GM18951 (cell line): ENCODE results near the gene LRCOL1.

Experiments used
- POLR2A ChIP-seq: IDR thresholded peaks from 4 replicates; pipeline ENCODE4 v1.6.1; 2011; ENCODE audit warnings: mild to moderate bottlenecking; ENCODE audit not compliant: insufficient read length, insufficient read depth; ENCODE audit errors: extremely low read depth
- in situ Hi-C: fragments of 300-500 bp; cut with MboI; formaldehyde crosslinking; loops from one replicate; pipeline ENCODE4 v1.12.0; 2022; ENCODE audit warnings: low sequenced_read_pairs, mixed read lengths, inconsistent platforms; ENCODE audit not compliant: unreplicated experiment

LRCOL1 gene

DNA sequence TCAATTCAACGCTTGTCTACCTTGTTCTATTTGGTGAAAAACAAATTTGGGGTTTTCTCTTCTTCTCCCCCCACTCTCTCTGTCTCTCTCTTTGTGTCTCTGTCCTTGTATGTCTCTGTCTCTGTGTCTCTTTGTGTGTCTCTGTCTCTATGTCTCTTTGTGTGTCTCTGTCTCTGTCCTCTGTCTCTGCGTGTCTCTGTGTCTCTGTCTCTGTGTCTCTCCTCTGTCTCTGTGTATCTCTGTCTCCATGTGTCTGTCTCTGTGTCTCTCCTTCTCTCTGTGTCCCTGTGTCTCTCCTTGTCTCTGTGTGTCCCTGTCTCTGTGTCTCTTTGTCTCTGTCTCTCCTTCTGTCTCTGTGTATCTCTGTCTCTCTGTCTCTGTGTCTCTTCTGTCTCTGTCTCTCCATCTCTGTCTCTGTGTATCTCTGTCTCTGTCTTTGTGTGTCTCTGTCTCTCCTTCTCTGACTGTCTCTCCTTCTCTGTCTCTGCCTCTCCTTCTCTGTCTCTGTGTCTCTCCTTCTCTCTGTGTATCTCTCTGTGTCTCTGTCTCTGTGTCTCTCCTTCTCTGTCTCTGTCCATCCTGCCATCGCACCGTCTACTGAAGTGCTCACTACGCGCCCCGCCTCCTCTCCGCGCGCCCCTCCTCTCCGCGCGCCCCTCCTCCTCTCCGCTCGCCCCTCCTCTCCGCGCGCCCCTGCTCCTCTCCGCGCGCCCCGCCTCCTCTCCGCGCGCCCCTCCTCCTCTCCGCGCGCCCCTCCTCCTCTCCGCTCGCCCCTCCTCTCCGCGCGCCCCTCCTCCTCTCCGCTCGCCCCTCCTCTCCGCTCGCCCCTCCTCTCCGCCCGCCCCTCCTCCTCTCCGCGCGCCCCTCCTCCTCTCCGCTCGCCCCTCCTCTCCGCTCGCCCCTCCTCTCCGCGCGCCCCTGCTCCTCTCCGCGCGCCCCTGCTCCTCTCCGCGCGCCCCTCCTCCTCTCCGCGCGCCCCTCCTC is 12.8 kb downstream of the LRCOL1 start:
- TF ChIP-seq POLR2A = no peak
- in situ Hi-C loops = no loop called here

DNA sequence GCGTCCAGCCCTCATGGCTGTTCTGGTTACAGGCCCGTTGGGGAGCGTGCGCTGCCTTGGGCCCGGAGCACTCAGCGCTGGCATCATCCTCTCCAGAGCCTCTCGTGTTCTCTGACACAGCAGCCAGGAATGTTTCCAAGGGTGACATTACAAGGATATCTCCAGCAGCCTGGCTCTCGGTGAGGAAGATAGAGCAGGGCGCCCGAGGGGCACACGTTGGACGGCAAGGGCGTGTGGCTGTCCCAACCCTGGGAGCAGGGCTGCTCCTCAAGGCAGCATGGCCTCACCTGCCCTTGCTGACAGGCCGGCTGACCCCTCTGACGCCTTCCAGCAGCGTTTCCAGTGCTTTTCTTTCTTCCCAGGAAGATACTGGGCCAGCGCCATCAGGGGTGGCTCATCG is 14.4 kb downstream of the LRCOL1 start:
- TF ChIP-seq POLR2A = no peak
- in situ Hi-C loops = no loop called here

DNA sequence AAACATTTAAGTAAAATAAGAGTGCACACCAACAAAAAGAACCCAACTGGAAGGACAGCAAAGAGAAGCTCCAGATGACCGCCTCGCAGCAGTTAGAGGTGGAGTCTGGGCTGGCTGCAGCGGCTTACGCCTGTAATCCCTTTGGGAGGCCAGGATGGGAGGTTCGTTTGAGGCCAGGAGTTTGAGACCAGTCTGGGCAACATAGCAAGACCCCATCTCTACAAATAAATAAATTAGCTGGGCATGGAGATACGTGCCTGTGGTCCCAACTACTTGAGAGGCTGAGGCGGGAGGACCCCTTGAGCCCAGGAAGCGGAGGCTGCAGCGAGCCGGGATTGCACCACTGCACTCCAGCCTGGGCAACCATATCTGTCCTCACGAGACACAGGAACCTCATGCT is 15.2 kb downstream of the LRCOL1 start:
- in situ Hi-C loops = no loop called here
- TF ChIP-seq POLR2A = no peak

DNA sequence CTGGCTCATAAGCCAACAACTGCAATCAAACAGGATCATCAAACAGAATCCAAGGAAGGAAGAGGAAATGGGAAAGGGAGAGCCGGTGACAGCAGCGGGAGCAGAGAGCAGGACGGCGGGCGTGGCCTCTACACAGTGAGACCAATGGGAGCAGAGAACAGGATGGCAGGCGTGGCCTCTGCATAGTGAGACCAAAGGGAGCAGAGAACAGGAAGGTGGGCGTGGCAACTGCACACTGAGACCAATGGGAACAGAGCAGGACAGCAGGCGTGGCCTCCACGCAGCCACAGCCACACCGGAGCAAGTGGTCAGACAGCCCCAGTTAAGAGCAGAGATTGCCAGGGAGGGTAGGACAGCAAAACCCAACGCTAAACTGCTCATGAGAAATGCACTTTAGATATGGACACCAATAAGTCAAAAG is 16.4 kb downstream of the LRCOL1 start:
- TF ChIP-seq POLR2A = no peak
- in situ Hi-C loops = no loop called here

DNA sequence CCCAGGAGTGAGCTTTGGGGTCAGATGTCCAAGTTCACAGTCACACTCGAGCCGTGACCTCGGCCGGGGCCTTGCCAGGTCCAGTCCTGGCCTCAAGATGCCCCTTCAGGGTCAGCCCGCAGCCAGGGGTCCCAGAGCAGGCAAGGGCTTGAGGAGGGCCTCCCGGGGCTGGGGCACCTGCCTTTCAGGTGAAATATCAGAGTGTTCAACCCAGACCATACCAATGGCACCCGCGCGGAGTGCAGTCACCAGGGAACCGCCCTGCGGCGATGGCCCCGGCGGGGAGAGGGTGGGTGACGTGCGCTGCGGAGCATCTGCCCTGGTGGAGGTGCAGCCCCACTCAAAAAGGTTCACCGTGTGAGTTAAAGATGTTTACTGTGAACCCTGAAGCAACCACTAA is 16.9 kb downstream of the LRCOL1 start:
- in situ Hi-C loops = no loop called here
- no peak for TF ChIP-seq POLR2A

DNA sequence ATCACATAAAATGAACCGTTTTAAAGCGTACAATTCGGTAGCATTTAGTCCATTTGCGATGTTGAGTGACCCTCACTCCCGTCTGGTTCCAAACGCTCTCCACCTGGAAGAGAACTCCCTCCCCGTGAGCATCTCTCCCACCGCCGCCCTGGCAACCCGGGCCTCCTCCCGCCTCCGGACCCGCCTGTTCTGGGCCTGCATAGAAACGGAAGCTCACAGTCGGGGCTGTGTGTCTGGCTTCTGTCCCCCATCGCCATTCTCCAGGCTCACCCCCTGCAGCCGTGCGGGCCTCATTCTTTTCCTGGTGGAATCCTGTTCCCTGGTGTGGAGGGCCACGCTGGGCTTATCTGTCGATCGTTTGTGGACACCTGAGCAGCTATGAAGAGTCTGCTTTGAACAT is 17.3 kb downstream of the LRCOL1 start:
- TF ChIP-seq POLR2A = no peak
- in situ Hi-C loops = no loop called here

DNA sequence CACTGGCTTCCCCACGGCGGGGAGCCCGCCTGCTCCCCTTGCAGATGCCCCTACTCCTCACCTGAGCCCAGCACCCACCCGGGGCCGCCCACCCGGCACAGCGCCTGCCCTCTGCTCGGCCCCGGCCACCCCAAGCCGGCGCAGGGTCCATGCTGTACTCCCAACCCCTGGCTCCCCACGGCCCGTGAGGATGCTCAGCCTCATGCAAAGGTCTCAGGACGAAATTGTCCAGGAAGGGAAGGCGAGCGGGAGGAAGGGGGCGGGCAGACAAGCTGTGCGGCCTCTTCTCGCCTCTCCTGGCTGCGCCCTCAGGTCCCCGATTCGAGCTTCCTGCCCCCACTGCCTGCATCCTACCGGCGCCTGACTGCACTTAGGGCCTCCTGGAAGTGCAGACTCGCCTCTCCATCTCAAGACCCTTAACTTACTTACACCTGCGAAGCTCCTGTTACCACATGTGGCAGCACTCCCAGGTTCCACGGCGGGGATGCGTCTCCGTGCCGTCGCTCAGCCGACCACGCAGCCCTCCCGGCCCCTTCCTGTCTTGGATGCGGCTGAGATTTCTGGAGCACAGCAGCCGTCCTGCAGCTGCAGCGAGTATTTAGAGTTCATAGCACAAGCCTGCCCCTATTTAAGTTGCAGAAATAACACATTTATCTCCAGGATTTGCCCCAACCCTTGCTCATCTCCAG is 18.0 kb downstream of the LRCOL1 start:
- TF ChIP-seq POLR2A = no peak
- in situ Hi-C loops = no loop called here

DNA sequence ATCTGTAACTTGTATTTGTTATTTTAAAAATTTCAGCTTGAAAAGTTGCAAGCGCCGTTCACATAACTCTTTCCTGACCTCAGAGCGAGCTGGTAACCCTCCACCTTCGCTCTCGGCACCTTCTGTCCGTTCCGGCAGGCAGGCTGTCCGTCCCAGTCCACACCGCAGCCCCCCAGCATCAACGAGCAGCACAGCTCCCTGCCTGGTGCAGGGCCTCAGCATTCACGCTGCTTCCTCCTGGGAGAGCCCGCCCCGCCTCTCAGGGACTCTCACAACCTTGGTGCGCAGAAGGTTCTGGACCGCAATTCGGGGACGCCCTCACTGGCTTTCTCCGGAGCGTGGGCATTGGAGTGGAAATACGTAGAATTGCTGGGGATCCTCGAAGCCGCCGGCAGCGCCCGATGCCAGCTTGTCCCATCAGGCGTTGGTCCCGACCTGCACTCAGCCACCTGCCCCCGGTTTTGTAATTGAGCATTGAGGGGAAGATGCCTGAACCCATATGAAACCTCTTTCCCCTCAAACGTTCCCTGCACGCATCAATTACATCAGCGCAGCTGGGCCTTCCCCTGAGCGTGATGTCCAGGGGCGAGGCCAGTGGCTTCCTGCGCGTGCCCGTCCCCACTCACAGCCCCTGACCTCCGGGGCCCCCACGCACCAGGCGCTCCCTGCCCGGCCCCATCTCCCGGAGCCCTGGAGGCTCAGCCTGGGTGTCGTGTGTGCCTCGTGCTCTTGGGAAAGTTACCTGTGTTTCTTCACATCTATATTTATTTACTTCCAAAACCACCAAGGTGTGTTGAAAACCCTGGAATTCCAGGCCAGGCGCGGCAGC is 19.1 kb downstream of the LRCOL1 start:
- TF ChIP-seq POLR2A = no peak
- in situ Hi-C loops = no loop called here

DNA sequence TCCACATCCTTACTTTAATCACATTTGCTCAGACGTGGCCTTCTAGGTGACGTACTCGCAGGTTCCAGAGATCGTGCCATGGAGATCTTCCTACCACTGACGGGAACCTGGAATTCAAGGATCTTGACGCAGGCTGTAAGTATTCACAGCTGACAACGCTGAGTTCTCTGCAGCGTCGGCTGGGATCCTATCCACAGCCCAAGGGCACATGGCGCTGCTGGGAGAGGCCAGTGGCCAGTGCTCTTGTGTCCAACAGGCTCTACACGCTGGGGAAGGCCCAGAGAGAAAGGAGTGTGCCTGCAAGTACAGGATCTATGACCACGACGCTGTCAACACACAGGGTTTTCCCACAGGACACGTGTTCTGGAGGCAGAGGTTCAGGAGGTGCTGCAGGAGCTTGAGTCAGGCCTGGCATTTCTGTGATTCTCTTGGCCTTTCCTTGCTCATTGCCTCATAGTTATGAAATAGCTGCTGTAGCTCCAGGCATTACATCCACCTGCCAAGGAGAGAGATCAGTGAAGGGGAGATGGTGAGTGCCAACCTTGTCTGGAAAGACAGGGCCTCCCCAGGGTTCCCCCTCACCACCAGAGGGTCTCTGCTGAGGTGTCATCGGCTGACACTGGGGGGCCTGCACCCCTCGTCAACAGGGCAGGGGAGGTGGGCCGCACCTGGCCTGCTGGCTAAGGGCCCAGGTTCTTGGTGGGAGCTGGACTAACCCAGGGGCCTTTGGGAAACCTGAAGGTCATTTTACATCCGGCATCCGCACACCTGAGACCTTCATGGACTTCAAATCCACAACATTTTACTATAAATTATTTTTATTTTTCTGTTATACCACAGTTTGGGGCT is 21.3 kb downstream of the LRCOL1 start:
- in situ Hi-C loops = no loop called here
- no peak for TF ChIP-seq POLR2A

DNA sequence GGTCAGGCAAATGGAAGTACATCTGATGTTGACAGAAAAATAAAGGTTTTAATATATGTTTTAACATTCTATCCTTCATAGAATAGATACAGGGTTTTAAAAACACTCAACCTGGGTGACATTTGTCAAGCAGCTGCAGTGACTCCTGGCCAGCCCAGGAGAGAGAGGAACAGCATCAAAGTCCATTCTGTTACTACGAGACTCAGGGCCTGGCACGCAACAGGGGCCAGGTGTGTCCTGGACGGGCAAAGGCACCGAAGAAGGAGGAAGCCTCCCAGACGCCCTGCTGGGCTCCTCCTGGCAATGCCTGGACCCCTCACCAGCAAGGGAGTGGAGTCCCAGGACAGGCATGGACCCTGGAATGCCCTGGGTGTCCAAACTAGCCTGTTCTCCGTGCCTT is 22.1 kb downstream of the LRCOL1 start:
- no peak for TF ChIP-seq POLR2A
- in situ Hi-C loops = no loop called here

DNA sequence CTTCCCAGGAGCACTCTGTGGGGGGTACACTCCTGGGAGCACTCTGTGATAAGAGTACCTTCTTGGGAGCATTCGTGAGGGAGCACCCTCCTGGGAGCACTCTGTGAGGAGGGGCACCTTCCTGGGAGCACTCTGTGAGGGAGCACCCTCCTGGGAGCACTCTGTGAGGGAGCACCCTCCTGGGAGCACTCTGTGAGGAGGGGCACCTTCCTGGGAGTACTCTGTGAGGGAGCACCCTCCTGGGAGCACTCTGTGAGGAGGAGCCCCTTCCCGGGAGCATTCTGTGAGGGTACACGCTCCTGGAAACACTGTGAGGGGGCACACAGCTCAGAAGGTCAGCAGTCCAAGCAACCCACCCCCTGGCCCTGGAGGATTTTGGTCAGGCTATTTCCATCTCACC is 22.6 kb downstream of the LRCOL1 start:
- in situ Hi-C loops = no loop called here
- no peak for TF ChIP-seq POLR2A

DNA sequence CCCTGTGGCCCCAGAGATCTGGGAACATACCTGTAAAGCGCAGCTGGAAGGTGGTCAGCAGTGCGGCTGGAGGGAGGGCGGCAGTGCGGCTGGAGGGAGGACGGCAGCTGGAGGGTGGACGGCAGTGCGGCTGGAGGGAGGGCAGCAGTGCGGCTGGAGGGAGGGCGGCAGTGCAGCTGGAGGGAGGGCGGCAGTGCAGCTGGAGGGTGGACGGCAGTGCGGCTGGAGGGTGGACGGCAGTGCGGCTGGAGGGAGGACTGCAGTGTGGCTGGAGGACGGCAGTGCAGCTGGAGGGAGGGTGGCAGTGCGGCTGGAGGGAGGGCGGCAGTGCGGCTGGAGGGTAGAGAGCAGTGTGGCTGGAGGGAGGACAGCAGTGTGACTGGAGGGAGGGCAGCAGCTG is 23.5 kb downstream of the LRCOL1 start:
- TF ChIP-seq POLR2A = no peak
- in situ Hi-C loops = no loop called here

DNA sequence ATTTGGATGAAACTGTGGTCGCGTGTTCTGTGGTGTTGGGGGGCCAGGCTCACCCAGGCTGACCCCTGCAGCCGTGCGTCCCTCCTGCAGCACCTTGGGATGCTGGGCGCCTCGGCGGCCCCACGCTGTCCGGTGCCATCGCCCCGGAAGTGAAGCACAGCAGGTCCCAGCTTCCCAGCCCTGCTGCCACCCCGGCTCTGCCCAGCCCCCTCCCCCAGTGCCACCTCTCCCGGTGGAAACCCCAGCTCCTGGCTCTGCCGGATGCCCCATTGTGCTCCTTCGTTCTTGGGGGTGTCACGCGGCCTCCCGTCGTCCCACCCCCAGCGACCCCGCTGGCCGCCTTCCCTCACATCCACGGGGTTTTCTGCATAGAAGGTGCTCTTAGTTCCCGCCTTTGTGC is 25.2 kb downstream of the LRCOL1 start:
- no peak for TF ChIP-seq POLR2A
- in situ Hi-C loops = no loop called here

DNA sequence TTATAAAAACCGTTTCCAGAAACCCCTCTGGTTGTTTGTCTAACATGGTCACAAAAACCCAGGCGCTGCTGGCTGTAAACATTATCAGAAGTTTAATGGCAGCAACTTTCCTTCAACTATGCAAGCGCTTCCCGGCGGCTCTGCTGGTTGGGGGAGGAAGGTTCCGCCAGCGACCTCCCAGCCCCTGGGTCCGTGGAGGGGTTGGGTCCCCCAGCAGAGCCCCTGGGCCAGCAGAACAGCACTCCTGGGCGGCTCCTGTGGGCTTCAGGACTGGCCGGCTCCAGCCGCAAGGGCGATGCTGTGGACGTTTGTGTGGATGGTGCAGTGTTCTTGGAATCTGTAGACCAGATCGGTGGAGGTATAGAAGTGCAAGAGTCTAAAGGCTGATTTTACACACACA is 26.0 kb downstream of the LRCOL1 start:
- TF ChIP-seq POLR2A = no peak
- in situ Hi-C loops = no loop called here
